RWPE1 (cell line): ENCODE results near the gene LCN1.

Experiments
- CTCF ChIA-PET: fragments of 350-600 bp; sonication (Branson Sonifier 250); formaldehyde crosslinking; extraction: SDS; loops from one replicate; lab custom pipeline; 2021; lab: Yijun Ruan, JAX
- POLR2A ChIA-PET: fragments of 400-600 bp; formaldehyde crosslinking; extraction: SDS; loops from one replicate; lab custom pipeline; 2020; ENCODE audit warnings: antibody characterized with exemption; ENCODE audit not compliant: low non-redundant PET; lab: Yijun Ruan, JAX
- DNase-seq: peaks from one replicate; pipeline ENCODE4 v3.0.0; 2012; ENCODE audit warnings: low spot score
- H3K27ac ChIP-seq: fragments of 450-650 bp; 2 replicates; pipeline ENCODE4 v1.5.1; 2017
- TF ChIP-seq, protein P1 (sequence below): fragments of 450-650 bp; conservative IDR thresholded peaks from 2 replicates; pipeline ENCODE4 v1.5.1; 2017; ENCODE audit warnings: low read depth, mild to moderate bottlenecking

Gene LCN1

GRCh38 chr9:135503371-135504261 is 17.6 kb upstream of the LCN1 start:
- DNase-seq: no peak
- POLR2A ChIA-PET: no interaction called here
- CTCF ChIA-PET: interaction anchor here (0.6 to 1.7 kb wide), 12 partner anchors 8 to 842 kb away, joined by 3 to 13 read pairs (median 4); partner anchors contain the start of gene PPP1R26
- TF ChIP-seq, protein P1, sequence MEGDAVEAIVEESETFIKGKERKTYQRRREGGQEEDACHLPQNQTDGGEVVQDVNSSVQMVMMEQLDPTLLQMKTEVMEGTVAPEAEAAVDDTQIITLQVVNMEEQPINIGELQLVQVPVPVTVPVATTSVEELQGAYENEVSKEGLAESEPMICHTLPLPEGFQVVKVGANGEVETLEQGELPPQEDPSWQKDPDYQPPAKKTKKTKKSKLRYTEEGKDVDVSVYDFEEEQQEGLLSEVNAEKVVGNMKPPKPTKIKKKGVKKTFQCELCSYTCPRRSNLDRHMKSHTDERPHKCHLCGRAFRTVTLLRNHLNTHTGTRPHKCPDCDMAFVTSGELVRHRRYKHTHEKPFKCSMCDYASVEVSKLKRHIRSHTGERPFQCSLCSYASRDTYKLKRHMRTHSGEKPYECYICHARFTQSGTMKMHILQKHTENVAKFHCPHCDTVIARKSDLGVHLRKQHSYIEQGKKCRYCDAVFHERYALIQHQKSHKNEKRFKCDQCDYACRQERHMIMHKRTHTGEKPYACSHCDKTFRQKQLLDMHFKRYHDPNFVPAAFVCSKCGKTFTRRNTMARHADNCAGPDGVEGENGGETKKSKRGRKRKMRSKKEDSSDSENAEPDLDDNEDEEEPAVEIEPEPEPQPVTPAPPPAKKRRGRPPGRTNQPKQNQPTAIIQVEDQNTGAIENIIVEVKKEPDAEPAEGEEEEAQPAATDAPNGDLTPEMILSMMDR: no peak
- 0 out of 2 replicates have a peak overlapping the region, but pooled peaks have one; percentile 1 for H3K27ac ChIP-seq

DNA sequence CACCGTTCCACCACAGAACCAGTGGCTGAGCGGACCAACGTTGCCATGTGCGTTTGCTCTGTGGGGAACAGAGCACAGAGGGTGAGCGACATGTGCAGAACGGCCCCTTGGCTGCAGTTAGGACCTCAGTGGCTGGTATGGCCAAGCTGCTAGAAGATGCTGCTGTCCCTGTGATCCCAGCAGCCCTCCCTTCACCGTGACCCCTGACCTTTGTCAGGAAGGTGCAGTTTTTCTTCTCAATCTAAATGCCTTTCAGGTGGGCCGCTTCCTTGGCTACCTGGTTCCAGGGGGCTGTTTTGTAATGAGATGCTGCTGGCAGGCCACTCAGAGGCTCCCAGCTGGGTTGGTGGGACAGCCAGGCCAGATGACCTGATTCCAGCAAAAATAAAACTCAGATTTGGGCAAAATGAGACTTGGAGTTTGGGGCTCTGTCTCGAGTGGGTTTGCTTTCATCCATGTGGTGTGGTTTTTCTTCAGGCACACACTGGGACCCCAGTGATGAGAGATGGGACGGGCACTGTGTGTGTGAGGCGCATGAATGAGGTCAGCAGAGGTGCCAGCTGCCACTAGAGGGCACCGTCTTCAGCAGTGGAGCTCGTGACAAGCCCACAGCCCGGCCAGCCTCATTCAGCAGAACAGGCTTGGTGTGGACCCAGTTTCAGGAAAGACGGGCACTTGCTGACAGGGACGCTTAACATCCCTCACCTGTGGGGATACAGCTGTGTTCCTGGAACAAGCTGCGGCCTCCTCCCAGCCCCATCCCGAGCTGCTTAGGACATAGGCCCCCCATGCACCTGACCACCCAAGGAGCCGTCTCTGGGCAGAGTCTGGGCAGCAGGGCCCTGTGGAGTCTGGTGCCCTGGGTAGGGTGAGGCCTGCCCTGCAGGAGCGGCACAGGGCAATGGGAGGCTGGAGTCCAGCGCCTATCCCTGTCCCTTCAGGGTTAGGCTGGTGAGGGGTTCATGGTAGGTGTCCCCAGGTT is 16.7 kb upstream of the LCN1 start:
- ChIA-PET CTCF (interaction anchor here (0.5 to 1.7 kb wide), 25 partner anchors 8 to 1910 kb away, joined by 3 to 13 read pairs (median 4); partner anchors contain the start of gene PPP1R26), POLR2A (no interaction called here)
- DNase-seq: peak; percentile 64
- peak overlapping the region; percentile 1; the same call in 1 of the 2 replicates for H3K27ac ChIP-seq
- TF ChIP-seq, protein P1: peak; percentile 98

- no peak for DNase-seq
- ChIA-PET POLR2A (no interaction called here), CTCF (interaction anchor here (0.5 to 1.7 kb wide), 14 partner anchors 7 to 458 kb away, joined by 3 to 13 read pairs (median 5); no protein-coding TSS in a partner anchor)
- TF ChIP-seq, protein P1: no peak
- peak overlapping the region; percentile 1; the same call in 1 of the 2 replicates for H3K27ac ChIP-seq
Measured at GRCh38 chr9:135505406-135506187, 15.6 kb upstream of the LCN1 start.

DNA sequence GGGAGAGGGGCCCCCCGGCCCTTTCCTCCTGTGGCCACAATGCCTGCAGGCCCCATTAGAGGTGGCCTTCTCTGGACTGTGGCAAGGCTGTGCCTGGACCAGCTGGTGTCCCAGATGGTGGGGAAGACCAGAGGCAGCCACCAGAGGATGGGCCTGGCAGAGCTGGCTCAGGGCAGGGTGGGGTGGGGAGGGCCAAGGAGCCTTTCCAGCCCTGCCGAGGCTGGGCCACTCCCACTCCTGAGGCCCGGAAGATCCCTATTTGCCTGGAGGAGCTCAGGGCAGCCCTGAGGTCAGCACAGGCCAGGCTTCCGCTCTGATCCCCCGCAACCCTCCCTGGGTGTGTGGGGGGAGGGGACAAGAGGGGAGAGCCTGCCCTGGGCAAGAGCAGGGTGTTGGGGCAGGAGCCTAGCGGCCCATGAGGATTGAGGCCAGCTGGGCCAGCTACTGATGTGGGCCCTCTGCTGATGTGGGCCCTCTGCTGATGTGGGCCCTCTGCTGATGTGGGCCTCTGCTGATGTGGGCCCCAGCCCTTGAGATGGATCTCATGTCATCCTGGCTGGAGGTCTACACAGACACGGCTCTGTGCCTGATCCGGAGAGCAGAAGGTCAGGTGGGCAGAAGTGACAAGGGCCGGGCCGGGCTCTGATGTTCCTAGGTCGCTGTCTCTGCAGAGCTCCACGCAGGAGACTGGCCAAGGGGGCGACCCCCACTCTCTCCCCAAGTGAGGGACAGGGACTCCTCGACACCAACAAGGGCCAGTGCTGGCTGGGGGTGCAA is 14.7 kb upstream of the LCN1 start:
- H3K27ac ChIP-seq: no peak overlapping the region
- TF ChIP-seq, protein P1: no peak
- DNase-seq: no peak
- POLR2A ChIA-PET: no interaction called here
- CTCF ChIA-PET: interaction anchor here (0.7 to 0.9 kb wide), 2 partner anchors 11 to 406 kb away, joined by 3 read pairs; no protein-coding TSS in a partner anchor
